A549 treated with CORT108297 at 1 μM for 4 hours (cell line): ENCODE data around the gene SBK2. TPM values are rescaled to one million over a fixed set of nuclear protein-coding genes. Genes with fewer than 3 reads are reported as not detected.

Experiments
- total RNA-seq: library from RNA; stranded (reverse); fragments of 200-300 nt; extraction: Qiagen RNA extraction; gene quantifications from 5 replicates; pipeline ENCODE4 v1.2.3, GENCODE V29; 2022

Gene SBK2, protein sequence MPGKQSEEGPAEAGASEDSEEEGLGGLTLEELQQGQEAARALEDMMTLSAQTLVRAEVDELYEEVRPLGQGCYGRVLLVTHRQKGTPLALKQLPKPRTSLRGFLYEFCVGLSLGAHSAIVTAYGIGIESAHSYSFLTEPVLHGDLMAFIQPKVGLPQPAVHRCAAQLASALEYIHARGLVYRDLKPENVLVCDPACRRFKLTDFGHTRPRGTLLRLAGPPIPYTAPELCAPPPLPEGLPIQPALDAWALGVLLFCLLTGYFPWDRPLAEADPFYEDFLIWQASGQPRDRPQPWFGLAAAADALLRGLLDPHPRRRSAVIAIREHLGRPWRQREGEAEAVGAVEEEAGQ
- total RNA-seq, result 1.6 to 2.8 TPM (median 2.3 TPM) in 5 replicates

GRCh38 chr19:55536951-55537740 is at the start of gene SBK2:
SBK2 (minus strand) TSS chr19:55537133; CDS start chr19:55536294, 839 bp downstream.

GRCh38 chr19:55580628-55581144 is 43.8 kb upstream of the SBK2 start, which contains the start of gene ZNF579:
ZNF579 (minus strand) TSS chr19:55580848; CDS start chr19:55579639, 1,209 bp downstream.

DNA sequence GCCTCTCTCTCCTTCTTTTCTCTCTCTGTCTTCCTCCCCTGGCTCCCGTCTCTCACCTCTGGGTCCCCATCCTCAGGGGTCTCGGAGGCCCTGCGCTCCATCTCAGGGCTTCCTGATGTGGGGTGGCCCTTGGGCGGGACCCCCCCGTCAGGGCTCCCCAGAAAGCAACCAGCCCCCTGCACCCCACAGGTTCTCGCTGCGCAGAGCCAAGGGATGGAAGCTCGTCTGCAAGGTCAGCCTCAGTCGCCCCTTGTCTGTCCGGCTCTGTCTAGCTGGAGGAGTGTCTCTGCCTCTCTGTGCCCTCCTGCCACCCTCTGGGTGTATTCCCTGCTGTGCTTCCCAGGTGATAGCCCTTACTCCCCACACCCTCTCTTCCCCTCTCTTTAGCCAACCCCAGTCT is 8.5 kb upstream of the SBK2 start, which contains the start of gene SBK3:
Gene SBK3 (minus strand): TSS at position 101 of the 400 bp plus-strand sequence. CDS start 0 bp downstream, at position 101.

DNA sequence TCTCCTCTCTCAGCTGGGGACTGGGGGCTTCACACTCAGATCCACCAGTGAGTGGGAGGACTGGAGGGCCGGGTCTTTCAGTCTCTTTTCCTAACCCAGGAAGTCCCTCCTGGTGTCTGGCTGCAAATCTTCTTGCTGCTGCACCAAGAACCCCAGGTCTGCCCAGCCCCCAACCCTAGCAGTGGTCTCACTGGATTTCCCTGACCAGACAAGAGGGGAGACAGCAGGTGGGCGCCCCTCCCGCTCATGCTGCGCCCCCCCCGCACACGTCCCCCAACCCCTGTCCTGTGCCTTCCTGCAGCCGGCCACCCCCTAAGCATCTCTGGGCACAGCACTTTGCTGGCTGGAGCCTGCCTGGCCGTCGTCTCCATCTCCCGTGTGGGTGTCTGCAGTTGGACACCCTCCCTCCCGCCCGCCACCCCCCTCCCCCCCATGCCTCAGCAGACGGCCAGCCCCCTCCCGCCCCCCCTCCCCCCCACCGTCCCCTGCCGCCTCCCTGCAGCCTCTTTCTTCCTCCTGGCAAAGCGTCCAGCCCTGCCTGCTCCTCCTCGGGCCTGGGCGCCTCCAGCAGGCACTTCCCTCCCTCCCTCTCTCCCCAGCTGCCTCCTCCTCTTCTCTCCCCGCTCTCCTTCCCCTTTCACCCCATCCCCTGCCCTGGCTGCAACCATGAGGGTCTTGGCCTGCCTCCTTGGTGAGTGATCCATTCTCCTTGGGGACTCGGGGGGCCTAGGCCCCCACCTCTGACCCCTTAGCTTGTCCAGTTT is 48.8 kb downstream of the SBK2 start, which contains the start of gene SSC5D:
Gene SSC5D (plus strand): TSS at position 513 of the 764 bp plus-strand sequence. CDS start 154 bp downstream, at position 667.

GRCh38 chr19:55484593-55485438 is 52.1 kb downstream of the SBK2 start, which contains the start of gene NAT14:
NAT14 (plus strand) TSS chr19:55485188; CDS start chr19:55485709, 521 bp downstream.

Other genes with a start within 250 kb of the SBK2 start
- gene TMEM150B, start 211.8 kb downstream of the SBK2 start, total RNA-seq, result not detected in 5 replicates
- 5.8 to 11.4 TPM (median 9.7 TPM) in 5 replicates for gene KMT5C, start 197.3 kb downstream of the SBK2 start, total RNA-seq
- gene COX6B2, start 182.4 kb downstream of the SBK2 start, total RNA-seq, result 0.58 to 1.4 TPM (median 1.2 TPM) in 5 replicates
- gene GARIN5B, start 173.9 kb downstream of the SBK2 start, total RNA-seq, result 0.06 to 0.29 TPM (median 0.12 TPM) in 5 replicates
- gene IL11, start 166.7 kb downstream of the SBK2 start, total RNA-seq, result 42.1 to 61.8 TPM (median 53.6 TPM) in 5 replicates
- 1.2 to 2.6 TPM (median 2.0 TPM) in 5 replicates for gene TMEM190, start 160.3 kb downstream of the SBK2 start, total RNA-seq
- gene TMEM238, start 152.8 kb downstream of the SBK2 start, total RNA-seq, result 1.6 to 11.1 TPM (median 8.6 TPM) in 5 replicates
- gene RPL28, start 151.2 kb downstream of the SBK2 start, total RNA-seq, result 2,587 to 2,941 TPM (median 2,775 TPM) in 5 replicates
- 320 to 492 TPM (median 460 TPM) in 5 replicates for gene UBE2S, start 129.3 kb downstream of the SBK2 start, total RNA-seq
- gene SHISA7, start 93.8 kb downstream of the SBK2 start, total RNA-seq, result 0.02 TPM in 1 of 5 replicates, not detected in the others
- 54.6 to 66.3 TPM (median 63.5 TPM) in 5 replicates for gene ISOC2, start 75.5 kb downstream of the SBK2 start, total RNA-seq
- gene C19orf85, start 72.4 kb downstream of the SBK2 start, total RNA-seq, result not detected in 5 replicates
- gene ZNF628, start 60.5 kb downstream of the SBK2 start, total RNA-seq, result 5.7 to 8.8 TPM (median 7.8 TPM) in 5 replicates
- gene NAT14, start 51.9 kb downstream of the SBK2 start, total RNA-seq, result 34.2 to 64.7 TPM (median 61.2 TPM) in 5 replicates
- gene SSC5D, start 48.7 kb downstream of the SBK2 start, total RNA-seq, result 0.45 to 1.3 TPM (median 0.81 TPM) in 5 replicates
- gene SBK3, start 8.4 kb upstream of the SBK2 start, total RNA-seq, result 1.7 to 2.0 TPM (median 1.9 TPM) in 5 replicates
- 15.7 to 31.2 TPM (median 28.5 TPM) in 5 replicates for gene ZNF579, start 43.7 kb upstream of the SBK2 start, total RNA-seq
- gene FIZ1, start 62.4 kb upstream of the SBK2 start, total RNA-seq, result 17.6 to 24.7 TPM (median 24.3 TPM) in 5 replicates
- 13.4 to 21.2 TPM (median 20.6 TPM) in 5 replicates for gene ZNF524, start 63.2 kb upstream of the SBK2 start, total RNA-seq
- gene ZNF865, start 68.5 kb upstream of the SBK2 start, total RNA-seq, result 7.3 to 13.8 TPM (median 12.5 TPM) in 5 replicates
- 5.6 to 6.2 TPM (median 5.8 TPM) in 5 replicates for gene ZNF784, start 87.4 kb upstream of the SBK2 start, total RNA-seq
- 29.4 to 56.4 TPM (median 50.5 TPM) in 5 replicates for gene ZNF580, start 103.9 kb upstream of the SBK2 start, total RNA-seq
- 36.6 to 52.1 TPM (median 49.2 TPM) in 5 replicates for gene ZNF581, start 106.5 kb upstream of the SBK2 start, total RNA-seq
- 14.1 to 20.4 TPM (median 19.1 TPM) in 5 replicates for gene CCDC106, start 111.1 kb upstream of the SBK2 start, total RNA-seq
- 264 to 319 TPM (median 303 TPM) in 5 replicates for gene U2AF2, start 117.9 kb upstream of the SBK2 start, total RNA-seq
- gene EPN1, start 138.1 kb upstream of the SBK2 start, total RNA-seq, result 135 to 220 TPM (median 215 TPM) in 5 replicates
- gene NLRP9, start 201.3 kb upstream of the SBK2 start, total RNA-seq, result not detected in 5 replicates
- gene RFPL4A, start 222.0 kb upstream of the SBK2 start, total RNA-seq, result 0.31 to 0.54 TPM (median 0.45 TPM) in 5 replicates
- 0.28 TPM in 1 of 5 replicates, not detected in the others for gene RFPL4AL1, start 232.0 kb upstream of the SBK2 start, total RNA-seq